Natural killer cell (primary cell): ENCODE measurements around the gene NDUFA13. TPM values are rescaled to one million over a fixed set of nuclear protein-coding genes. Genes with fewer than 3 reads are reported as not detected.
A peak's percentile ranks its signal among the peaks of the same experiment; 100 is the strongest.

Experiments used
- ATAC-seq, 3 donors: fragments of 150-1000 bp in 2 of 3; fragments of 200-7000 bp in 1 of 3; cut with Tn5 transposase; 1 replicate in 1 of 3; 2 replicates in 2 of 3; pipeline ENCODE4 v1.10.0; 2021; ENCODE audit warnings: mild to moderate bottlenecking in 2 of 3, moderate library complexity in 2 of 3
- DNase-seq, 2 donors: peaks; one replicate each; pipeline versions ENCODE4 v3.0.0 to v3.0.0-alpha.2; 2013 to 2021; ENCODE audit warnings: mixed read lengths in 1 of 2
- H3K27ac ChIP-seq: one replicate; pipeline ENCODE4 v1.5.1; 2013; ENCODE audit warnings: mild to moderate bottlenecking, low read length
- H3K27me3 ChIP-seq: one replicate; pipeline ENCODE4 v1.6.1; 2013; ENCODE audit warnings: low read length; ENCODE audit not compliant: control insufficient read depth, insufficient read depth
- H3K36me3 ChIP-seq: one replicate; pipeline ENCODE4 v1.6.1; 2013; ENCODE audit warnings: low read length; ENCODE audit not compliant: control insufficient read depth, insufficient read depth
- H3K4me1 ChIP-seq: one replicate; pipeline ENCODE4 v1.6.1; 2013; ENCODE audit warnings: low read length; ENCODE audit not compliant: control insufficient read depth, insufficient read depth
- H3K4me3 ChIP-seq: one replicate; pipeline ENCODE4 v1.5.1; 2013; ENCODE audit warnings: low read length
- H3K9me3 ChIP-seq: one replicate; pipeline ENCODE4 v1.6.1; 2013; ENCODE audit warnings: low read length; ENCODE audit not compliant: control insufficient read depth, insufficient read depth
- H3K27ac Mint-ChIP-seq, 2 donors: one replicate each; pipeline ENCODE4 v1.8.0; 2022; ENCODE audit warnings: mild to moderate bottlenecking in 2 of 2, mixed read lengths in 2 of 2, moderate library complexity in 1 of 2
- H3K27me3 Mint-ChIP-seq, 2 donors: one replicate each; pipeline ENCODE4 v1.8.0; 2022; ENCODE audit warnings: low read depth in 2 of 2, mixed read lengths in 2 of 2
- H3K36me3 Mint-ChIP-seq: one replicate; pipeline ENCODE4 v1.8.0; 2022; ENCODE audit warnings: mixed read lengths
- H3K4me1 Mint-ChIP-seq, 2 donors: one replicate each; pipeline ENCODE4 v1.8.0; 2022; ENCODE audit warnings: mixed read lengths in 2 of 2
- H3K4me3 Mint-ChIP-seq: one replicate; pipeline ENCODE4 v1.8.0; 2022; ENCODE audit warnings: mild to moderate bottlenecking, moderate library complexity, mixed read lengths
- H3K9me3 Mint-ChIP-seq, 2 donors: one replicate each; pipeline ENCODE4 v1.8.0; 2022; ENCODE audit warnings: mixed read lengths in 2 of 2
- WGBS: methylation state at CpG from one replicate; pipeline ENCODE4 v1.1.7; 2013; ENCODE audit warnings: missing lambda C conversion rate; ENCODE audit not compliant: insufficient coverage; 5-methylcytosine and 5-hydroxymethylcytosine counted together
- intact Hi-C: fragments of 100-400 bp; cut with micrococcal nuclease; formaldehyde crosslinking; loops from one replicate; pipeline ENCODE4 v1.14.2; 2022
- total RNA-seq, 4 donors: library from RNA; stranded (reverse); fragments of 120-200 nt in 1 of 4; gene quantifications; one replicate each; pipeline versions ENCODE4 v1.2.3 to v1.2.4, GENCODE V29; 2013 to 2022
- TF ChIP-seq, protein P1 (sequence below): fragments of 200-600 bp; IDR thresholded peaks from one replicate; pipeline ENCODE4 v1.8.0; 2022; ENCODE audit warnings: antibody characterized with exemption

The NDUFA13 gene
- total RNA-seq, 3 donors from 2014 or later (not counting 1 experiment from before 2014, with no cell fraction given): 165 to 191 (median 188) TPM

DNA sequence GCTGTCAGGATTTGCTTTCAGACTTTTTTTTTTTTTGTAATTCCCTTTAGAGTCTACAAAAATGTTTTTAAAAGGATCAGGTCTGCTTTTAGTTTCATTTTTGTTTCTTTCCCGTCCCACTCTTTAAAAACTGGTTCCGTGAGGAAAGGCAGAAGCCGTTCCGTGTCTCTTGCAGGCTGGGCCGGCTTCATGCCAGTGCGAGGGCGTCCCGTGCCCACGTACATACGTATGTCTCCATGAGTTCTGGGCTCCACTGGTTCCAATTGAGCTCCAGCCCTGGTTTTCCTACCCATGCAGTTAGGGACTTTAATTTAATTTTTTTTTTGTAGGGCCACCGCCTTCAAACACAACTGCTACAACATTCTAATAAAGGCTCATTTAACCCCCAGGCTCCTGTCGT is 9.4 kb upstream of the NDUFA13 start:
- no peak for ATAC-seq
- Histone ChIP-seq H3K27me3 (no peaks in the 10 kb centered on the region), H3K36me3 (peaks cover 62% of the 10 kb centered on the region), H3K27ac (no peak overlapping the region), H3K9me3 (no peaks in the 10 kb centered on the region), H3K4me3 (no peak overlapping the region), H3K4me1 (no peaks in the 10 kb centered on the region)
- intact Hi-C loops: no loop called here
- 97% methylated on average over 12 of the region's 12 CpGs for WGBS
- no peak overlapping the region for H3K4me3 Mint-ChIP-seq
- H3K27ac Mint-ChIP-seq: peak overlapping the region in 1 of 2 donors; percentile 59
- no peaks in the 10 kb centered on the region for H3K9me3 Mint-ChIP-seq
- no peaks in the 10 kb centered on the region for H3K27me3 Mint-ChIP-seq
- H3K4me1 Mint-ChIP-seq: peaks cover 0 to 5% of the 10 kb centered on the region in 2 donors
- DNase-seq: no peak
- TF ChIP-seq, protein P1, sequence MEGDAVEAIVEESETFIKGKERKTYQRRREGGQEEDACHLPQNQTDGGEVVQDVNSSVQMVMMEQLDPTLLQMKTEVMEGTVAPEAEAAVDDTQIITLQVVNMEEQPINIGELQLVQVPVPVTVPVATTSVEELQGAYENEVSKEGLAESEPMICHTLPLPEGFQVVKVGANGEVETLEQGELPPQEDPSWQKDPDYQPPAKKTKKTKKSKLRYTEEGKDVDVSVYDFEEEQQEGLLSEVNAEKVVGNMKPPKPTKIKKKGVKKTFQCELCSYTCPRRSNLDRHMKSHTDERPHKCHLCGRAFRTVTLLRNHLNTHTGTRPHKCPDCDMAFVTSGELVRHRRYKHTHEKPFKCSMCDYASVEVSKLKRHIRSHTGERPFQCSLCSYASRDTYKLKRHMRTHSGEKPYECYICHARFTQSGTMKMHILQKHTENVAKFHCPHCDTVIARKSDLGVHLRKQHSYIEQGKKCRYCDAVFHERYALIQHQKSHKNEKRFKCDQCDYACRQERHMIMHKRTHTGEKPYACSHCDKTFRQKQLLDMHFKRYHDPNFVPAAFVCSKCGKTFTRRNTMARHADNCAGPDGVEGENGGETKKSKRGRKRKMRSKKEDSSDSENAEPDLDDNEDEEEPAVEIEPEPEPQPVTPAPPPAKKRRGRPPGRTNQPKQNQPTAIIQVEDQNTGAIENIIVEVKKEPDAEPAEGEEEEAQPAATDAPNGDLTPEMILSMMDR: no peak
- H3K36me3 Mint-ChIP-seq: no peaks in the 10 kb centered on the region

DNA sequence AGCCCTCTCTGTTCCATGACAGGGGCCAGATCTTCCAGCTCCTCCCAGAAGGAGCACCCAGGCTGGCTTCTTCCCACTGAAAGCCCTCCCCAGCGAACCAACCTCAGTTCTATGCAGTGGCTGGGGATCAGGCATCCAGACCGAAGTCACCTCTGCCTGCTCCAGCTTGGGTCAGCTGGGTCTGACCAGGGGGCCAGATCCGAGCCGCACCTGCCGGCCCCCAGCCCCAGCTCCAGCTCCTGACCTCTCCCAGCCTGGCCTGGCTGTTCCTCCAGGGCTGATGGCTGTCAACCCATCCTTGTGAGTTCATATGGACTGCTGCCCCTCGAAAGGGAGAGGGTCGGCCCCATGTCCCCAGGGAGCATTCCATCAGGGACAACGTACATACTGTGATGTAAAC is 8.7 kb upstream of the NDUFA13 start:
- no peaks in the 10 kb centered on the region for H3K4me1 ChIP-seq
- H3K27ac Mint-ChIP-seq: peak overlapping the region in 1 of 2 donors; percentile 23
- no peak overlapping the region for H3K4me3 ChIP-seq
- DNase-seq (no peak), ATAC-seq (no peak)
- H3K27me3 Mint-ChIP-seq: no peaks in the 10 kb centered on the region
- intact Hi-C loops: no loop called here
- H3K4me1 Mint-ChIP-seq: peaks cover 0 to 5% of the 10 kb centered on the region in 2 donors
- H3K36me3 ChIP-seq: peaks cover 54% of the 10 kb centered on the region
- no peaks in the 10 kb centered on the region for H3K9me3 ChIP-seq
- no peak overlapping the region for H3K4me3 Mint-ChIP-seq
- no peaks in the 10 kb centered on the region for H3K27me3 ChIP-seq
- 97% methylated on average over 8 of the region's 8 CpGs for WGBS
- TF ChIP-seq, protein P1: no peak
- no peak overlapping the region for H3K27ac ChIP-seq
- no peaks in the 10 kb centered on the region for H3K9me3 Mint-ChIP-seq
- no peaks in the 10 kb centered on the region for H3K36me3 Mint-ChIP-seq

DNA sequence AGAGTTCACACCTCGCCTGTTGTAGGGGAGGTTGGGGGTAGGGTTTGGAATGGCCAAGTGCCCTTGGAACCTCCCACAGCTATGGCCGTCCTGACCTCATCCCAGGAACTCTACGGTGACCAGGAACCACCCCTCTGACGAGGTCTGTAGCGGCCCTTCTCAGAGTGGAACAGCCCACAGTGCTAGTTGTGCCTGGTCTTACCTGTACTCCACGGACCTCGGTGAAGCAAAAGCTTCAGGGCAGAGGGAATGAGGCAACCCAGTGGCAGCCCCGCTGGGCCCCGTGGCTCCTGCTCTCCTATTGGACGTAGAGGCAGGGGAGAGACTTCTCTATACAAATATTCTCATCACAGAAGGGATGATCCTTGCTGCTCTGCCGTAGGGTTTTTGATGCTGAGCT is 7.8 kb upstream of the NDUFA13 start:
- no peak for ATAC-seq
- peak overlapping the region; percentile 54 to 69 for H3K27ac Mint-ChIP-seq
- intact Hi-C loops: no loop called here

DNA sequence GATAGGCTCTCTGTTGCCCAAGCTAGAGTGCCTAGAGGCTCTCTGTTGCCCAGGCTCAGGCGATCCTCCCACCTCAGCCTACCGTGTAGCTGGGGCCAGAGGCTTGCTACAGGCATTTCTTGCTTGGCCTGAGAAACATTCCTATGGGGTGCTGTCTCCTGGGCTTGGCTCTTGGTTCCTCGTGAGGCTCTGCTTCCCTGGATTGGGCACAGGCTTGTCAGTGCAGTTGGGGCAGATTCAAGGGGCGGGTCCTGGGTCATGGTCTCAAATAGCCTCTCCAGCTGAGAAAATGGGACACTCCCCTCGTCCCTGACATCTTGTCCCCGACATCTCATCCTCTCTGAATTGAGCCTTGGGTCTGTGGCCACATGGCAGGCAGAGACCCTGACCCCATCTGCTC is 5.6 kb upstream of the NDUFA13 start:
- no peak overlapping the region for H3K4me3 ChIP-seq
- DNase-seq (no peak), ATAC-seq (no peak)
- H3K4me1 ChIP-seq: peaks cover 8% of the 10 kb centered on the region
- Mint-ChIP-seq H3K27ac (peak overlapping the region in 1 of 2 donors; percentile 43), H3K4me1 (no peaks in the 10 kb centered on the region), H3K36me3 (no peaks in the 10 kb centered on the region), H3K9me3 (no peaks in the 10 kb centered on the region), H3K4me3 (no peak overlapping the region), H3K27me3 (no peaks in the 10 kb centered on the region)
- H3K27me3 ChIP-seq: no peaks in the 10 kb centered on the region
- 74% methylated on average over 6 of the region's 6 CpGs for WGBS
- intact Hi-C loops: no loop called here
- no peaks in the 10 kb centered on the region for H3K9me3 ChIP-seq
- no peak overlapping the region for H3K27ac ChIP-seq
- H3K36me3 ChIP-seq: peaks cover 25% of the 10 kb centered on the region
- TF ChIP-seq, protein P1: no peak

More for the DNA sequence above, 7.8 kb upstream of the NDUFA13 start:
- DNase-seq: no peak
- Histone ChIP-seq H3K27me3 (no peaks in the 10 kb centered on the region), H3K4me1 (no peaks in the 10 kb centered on the region), H3K36me3 (peaks cover 46% of the 10 kb centered on the region), H3K9me3 (no peaks in the 10 kb centered on the region), H3K4me3 (no peak overlapping the region), H3K27ac (no peak overlapping the region)
- H3K36me3 Mint-ChIP-seq: no peaks in the 10 kb centered on the region
- H3K27me3 Mint-ChIP-seq: no peaks in the 10 kb centered on the region
- H3K4me3 Mint-ChIP-seq: no peak overlapping the region
- no peaks in the 10 kb centered on the region for H3K9me3 Mint-ChIP-seq
- WGBS: 89% methylated on average over 11 of the region's 11 CpGs
- TF ChIP-seq, protein P1: no peak
- H3K4me1 Mint-ChIP-seq: peaks cover 0 to under 1% of the 10 kb centered on the region in 2 donors
